GM12874 (cell line): ENCODE measurements around the gene AGAP1.

Source experiments
- TF ChIP-seq, protein P1 (sequence below): IDR thresholded peaks from 2 replicates; pipeline ENCODE4 v1.5.1; 2011; ENCODE audit warnings: low read depth, mild to moderate bottlenecking, control low read depth, low read length, moderate library complexity; ENCODE audit not compliant: insufficient read depth

AGAP1 gene

DNA sequence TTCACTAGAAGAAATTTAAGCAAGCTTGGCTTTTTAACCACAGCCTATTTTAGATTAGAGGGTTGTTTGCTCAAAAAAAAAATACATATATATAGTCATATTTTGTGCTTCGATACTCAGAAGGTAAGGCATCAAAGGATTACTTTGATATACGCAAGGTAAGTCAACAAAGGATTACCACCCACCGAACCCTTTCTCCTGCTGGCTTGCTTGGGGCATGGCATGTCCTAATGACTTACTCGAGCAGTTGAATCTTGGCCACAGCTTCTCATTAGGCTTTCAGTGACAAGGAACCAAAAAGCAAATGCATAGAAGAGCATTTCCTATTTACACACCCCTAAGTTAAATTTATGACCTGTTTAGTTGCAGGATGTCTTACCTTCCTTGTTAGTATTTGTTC, 295.7 kb downstream of the AGAP1 start:
- TF ChIP-seq, protein P1, sequence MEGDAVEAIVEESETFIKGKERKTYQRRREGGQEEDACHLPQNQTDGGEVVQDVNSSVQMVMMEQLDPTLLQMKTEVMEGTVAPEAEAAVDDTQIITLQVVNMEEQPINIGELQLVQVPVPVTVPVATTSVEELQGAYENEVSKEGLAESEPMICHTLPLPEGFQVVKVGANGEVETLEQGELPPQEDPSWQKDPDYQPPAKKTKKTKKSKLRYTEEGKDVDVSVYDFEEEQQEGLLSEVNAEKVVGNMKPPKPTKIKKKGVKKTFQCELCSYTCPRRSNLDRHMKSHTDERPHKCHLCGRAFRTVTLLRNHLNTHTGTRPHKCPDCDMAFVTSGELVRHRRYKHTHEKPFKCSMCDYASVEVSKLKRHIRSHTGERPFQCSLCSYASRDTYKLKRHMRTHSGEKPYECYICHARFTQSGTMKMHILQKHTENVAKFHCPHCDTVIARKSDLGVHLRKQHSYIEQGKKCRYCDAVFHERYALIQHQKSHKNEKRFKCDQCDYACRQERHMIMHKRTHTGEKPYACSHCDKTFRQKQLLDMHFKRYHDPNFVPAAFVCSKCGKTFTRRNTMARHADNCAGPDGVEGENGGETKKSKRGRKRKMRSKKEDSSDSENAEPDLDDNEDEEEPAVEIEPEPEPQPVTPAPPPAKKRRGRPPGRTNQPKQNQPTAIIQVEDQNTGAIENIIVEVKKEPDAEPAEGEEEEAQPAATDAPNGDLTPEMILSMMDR = no peak

DNA sequence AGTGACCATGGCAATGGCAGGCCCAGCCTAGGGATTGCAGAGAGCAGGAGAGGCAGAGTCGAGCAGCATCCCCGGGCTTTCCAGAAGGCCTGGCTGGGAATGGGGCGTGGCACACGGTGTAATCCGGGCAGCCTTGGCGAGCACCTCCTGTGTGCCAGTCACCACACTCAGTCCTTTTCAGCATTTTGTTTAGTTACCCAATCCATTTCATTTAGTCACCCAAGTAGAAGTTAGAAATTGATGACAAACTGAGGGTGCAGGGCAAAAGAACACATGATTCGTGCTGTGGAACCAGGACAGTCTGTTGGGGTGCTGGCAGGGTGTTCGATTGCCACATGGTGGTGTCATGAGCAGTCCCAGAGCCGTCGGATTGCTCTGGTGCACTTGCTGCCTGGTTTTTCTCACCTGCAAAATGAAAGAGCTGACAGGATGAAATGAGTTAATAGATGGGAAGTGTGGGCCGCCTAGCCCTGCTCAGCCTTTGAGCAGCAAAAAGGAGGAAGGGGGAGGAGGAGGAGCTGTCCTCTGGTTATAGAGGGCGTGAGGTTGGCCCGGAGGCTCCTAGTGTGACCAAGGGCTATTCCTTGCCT, 299.4 kb downstream of the AGAP1 start:
- TF ChIP-seq, protein P1 = peak; percentile 57

DNA sequence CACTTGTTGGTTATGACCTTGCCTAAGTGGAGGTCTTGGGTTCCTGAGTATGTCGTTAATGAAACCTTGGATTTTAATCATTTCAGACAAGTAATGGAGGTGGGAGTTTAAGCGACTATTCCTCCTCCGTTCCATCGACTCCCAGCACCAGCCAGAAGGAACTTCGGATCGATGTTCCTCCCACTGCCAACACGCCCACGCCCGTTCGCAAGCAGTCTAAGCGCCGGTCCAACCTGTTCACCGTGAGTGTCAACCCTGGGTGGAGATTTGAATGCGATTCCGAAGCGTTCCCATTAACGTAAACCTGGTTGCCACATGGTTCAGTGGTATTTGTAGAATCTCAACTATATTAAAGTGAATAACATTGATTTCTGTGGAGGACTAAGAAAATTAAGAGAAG, 305.4 kb downstream of the AGAP1 start:
- TF ChIP-seq, protein P1 = no peak

DNA sequence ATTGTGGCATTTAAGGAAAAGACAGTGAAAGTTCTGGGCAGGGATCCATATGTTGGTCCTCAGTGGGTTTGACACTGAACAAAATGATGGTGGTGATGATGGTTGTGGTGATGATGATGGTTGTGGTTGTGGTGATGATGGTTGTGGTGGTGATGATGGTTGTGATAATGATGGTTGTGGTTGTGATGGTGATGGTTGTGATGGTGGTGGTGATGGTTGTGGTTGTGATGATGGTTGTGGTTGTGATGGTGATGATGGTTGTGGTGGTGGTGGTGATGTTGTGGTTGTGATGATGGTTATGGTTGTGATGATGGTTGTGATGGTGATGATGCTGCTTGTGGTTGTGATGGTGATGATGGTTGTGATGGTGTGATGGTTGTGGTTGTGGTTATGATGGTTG, 308.7 kb downstream of the AGAP1 start:
- TF ChIP-seq, protein P1 = no peak

DNA sequence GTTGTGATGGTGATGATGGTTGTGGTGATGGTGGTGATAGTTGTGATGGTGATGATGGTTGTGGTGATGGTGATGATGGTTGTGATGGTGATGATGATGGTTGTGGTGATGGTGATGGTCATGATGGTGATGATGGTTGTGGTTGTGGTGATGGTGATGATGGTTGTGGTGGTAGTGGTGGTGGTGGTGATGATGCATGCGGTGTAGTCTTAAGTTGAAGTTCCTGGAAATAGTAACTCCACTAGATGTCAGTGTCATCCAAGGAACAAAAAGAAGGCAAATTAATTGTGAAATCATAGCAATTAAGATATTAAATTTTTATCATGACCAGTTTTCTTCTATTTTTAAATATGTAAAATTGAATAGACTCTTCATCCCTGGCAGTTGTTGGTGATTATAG, 309.2 kb downstream of the AGAP1 start:
- TF ChIP-seq, protein P1 = no peak

DNA sequence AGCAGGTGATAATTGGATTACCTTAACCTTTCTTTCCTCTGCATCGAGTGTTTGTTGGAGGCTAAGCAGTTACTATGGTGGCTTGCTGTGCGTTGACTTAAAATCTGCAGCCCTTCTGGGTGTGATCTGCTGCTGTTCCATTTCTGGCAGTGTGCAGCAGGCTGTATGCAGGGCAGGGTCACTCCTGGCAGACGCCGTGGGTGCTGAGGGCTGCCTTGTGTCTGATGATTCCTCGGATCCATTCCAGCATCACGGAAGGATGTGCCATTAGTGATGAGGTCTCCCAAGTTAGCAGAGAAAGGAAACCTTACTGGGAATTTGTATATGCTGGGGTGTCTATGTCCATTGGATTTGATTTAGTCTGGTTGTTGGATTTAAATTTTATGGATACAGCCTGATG, 310.8 kb downstream of the AGAP1 start:
- TF ChIP-seq, protein P1 = no peak

DNA sequence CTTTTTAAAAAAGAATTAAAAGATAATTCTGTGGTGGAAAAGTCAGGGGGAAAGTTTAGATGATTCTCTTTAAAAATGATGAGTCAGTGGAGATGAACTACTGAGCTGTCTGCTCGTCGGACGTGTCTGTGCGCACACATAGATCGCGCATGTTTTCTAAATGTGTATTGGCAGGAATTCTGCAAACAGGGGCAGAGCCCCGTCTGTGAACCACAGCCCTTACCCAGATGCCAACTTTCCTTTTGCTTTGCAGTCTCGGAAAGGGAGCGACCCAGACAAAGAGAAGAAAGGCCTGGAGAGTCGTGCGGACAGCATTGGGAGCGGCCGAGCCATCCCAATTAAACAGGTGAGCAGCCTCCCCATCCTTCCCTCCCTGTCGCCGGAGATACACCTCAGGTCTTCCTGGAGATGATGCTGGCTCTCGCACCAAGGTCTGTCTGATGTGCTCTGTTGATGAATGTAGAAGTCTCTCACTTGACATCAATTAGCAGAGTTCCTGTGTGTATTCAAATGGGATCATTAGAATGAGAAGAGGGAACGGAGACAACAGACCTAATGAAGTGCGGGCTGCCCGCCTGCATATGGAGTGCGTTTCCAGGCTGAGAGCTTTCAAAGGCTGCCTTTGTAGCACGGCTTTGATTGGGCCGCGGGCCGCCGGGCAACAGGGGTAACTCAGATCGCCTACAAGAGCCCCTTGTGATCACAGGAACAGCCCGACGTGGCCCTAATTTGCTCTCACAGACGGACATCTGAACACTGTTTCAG, 313.3 kb downstream of the AGAP1 start:
- TF ChIP-seq, protein P1 = no peak
